GM18868 (cell line): ENCODE data around the gene KLB.
A peak's percentile ranks its signal among the peaks of the same experiment; 100 is the strongest.

Experiments
- ATAC-seq: cut with Tn5 transposase; IDR thresholded peaks from one replicate; pipeline ENCODE4 v1.9.1; 2021; ENCODE audit warnings: mild to moderate bottlenecking, moderate library complexity; ENCODE audit not compliant: unreplicated experiment

KLB gene

GRCh38 chr4:39458505-39459300 is 52.0 kb downstream of the KLB start, which contains the start of the genes LIAS and RPL9:
Gene LIAS (plus strand): TSS chr4:39459056. CDS start chr4:39459118, 62 bp downstream.
Gene RPL9 (minus strand): TSS chr4:39458922. CDS start chr4:39458439, 483 bp downstream.
- ATAC-seq: peak; percentile 80

- ATAC-seq: no peak
These were observed 58.3 kb downstream of the KLB start for GRCh38 chr4:39464886-39465501.

GRCh38 chr4:39466747-39467146 is 60.0 kb downstream of the KLB start:
- ATAC-seq: no peak

- ATAC-seq: no peak
These were observed 60.7 kb downstream of the KLB start for GRCh38 chr4:39467464-39467863.

GRCh38 chr4:39469429-39470077 is 62.8 kb downstream of the KLB start:
- ATAC-seq: peak; percentile 81

GRCh38 chr4:39470402-39470801 is 63.7 kb downstream of the KLB start:
- no peak for ATAC-seq

GRCh38 chr4:39472396-39472795 is 65.7 kb downstream of the KLB start:
- no peak for ATAC-seq

GRCh38 chr4:39476187-39476895 is 69.6 kb downstream of the KLB start:
- no peak for ATAC-seq

GRCh38 chr4:39480251-39480650 is 73.5 kb downstream of the KLB start:
- ATAC-seq: no peak

GRCh38 chr4:39480902-39481695 is 74.4 kb downstream of the KLB start:
- no peak for ATAC-seq

GRCh38 chr4:39484582-39485272 is 78.0 kb downstream of the KLB start:
- no peak for ATAC-seq

- ATAC-seq: no peak
These were observed 79.6 kb downstream of the KLB start for GRCh38 chr4:39486221-39486804.

GRCh38 chr4:39490322-39490721 is 83.6 kb downstream of the KLB start:
- no peak for ATAC-seq

- no peak for ATAC-seq
These were observed 87.6 kb downstream of the KLB start for GRCh38 chr4:39494354-39494753.

GRCh38 chr4:39495446-39496213 is 88.9 kb downstream of the KLB start:
- ATAC-seq: no peak

- no peak for ATAC-seq
These were observed 91.4 kb downstream of the KLB start for GRCh38 chr4:39497909-39498726.

- no peak for ATAC-seq
These were observed 91.9 kb downstream of the KLB start for GRCh38 chr4:39498727-39499020.
